ENCODE measurements around the gene LY6G6C.

The LY6G6C gene

GRCh38 chr6:31741815-31742214, 20.3 kb upstream of the LY6G6C start:
- no peak for DNase-seq (ENCODE audit: low read depth)

GRCh38 chr6:31740397-31741223, 19.1 kb upstream of the LY6G6C start:
- DNase-seq (ENCODE audit: low read depth): no peak

GRCh38 chr6:31739639-31740396, 18.3 kb upstream of the LY6G6C start, which contains the start of gene MSH5:
Gene MSH5, plus strand, starts transcription at chr6:31740005. Its CDS starts 462 bp downstream, at chr6:31740467.
- peak; percentile 99 for DNase-seq (ENCODE audit: low read depth)

GRCh38 chr6:31737991-31738979, 16.7 kb upstream of the LY6G6C start:
- peak; percentile 94 for DNase-seq (ENCODE audit: low read depth)

- no peak for DNase-seq (ENCODE audit: low read depth)
Observed at GRCh38 chr6:31737315-31737990, 15.9 kb upstream of the LY6G6C start.

- no peak for DNase-seq (ENCODE audit: low read depth)
Observed at GRCh38 chr6:31736768-31737314, 15.3 kb upstream of the LY6G6C start.

- DNase-seq (ENCODE audit: low read depth): peak; percentile 85
Observed at GRCh38 chr6:31736021-31736767, 14.6 kb upstream of the LY6G6C start, which contains the start of gene CLIC1. Gene CLIC1, minus strand, starts transcription at chr6:31736530. Its CDS starts 230 bp downstream, at chr6:31736300.

- peak; percentile 79 for DNase-seq (ENCODE audit: low read depth)
Observed at GRCh38 chr6:31734821-31735406, 13.4 kb upstream of the LY6G6C start.

GRCh38 chr6:31734247-31734820, 12.8 kb upstream of the LY6G6C start:
- DNase-seq (ENCODE audit: low read depth): no peak

- DNase-seq (ENCODE audit: low read depth): no peak
Observed at GRCh38 chr6:31733734-31734133, 12.2 kb upstream of the LY6G6C start.

- no peak for DNase-seq (ENCODE audit: low read depth)
Observed at GRCh38 chr6:31732029-31732428, 10.5 kb upstream of the LY6G6C start.

- DNase-seq (ENCODE audit: low read depth): no peak
Observed at GRCh38 chr6:31730631-31731086, 9.1 kb upstream of the LY6G6C start.

- DNase-seq (ENCODE audit: low read depth): peak; percentile 89
Observed at GRCh38 chr6:31729979-31730630, 8.6 kb upstream of the LY6G6C start.

- peak; percentile 90 for DNase-seq (ENCODE audit: low read depth)
Observed at GRCh38 chr6:31729515-31729978, 8.0 kb upstream of the LY6G6C start.

GRCh38 chr6:31728767-31729514, 7.4 kb upstream of the LY6G6C start, which contains the start of gene DDAH2:
Gene DDAH2, minus strand, starts transcription at chr6:31729299. Its CDS starts 138 bp downstream, at chr6:31729161.
- no peak for DNase-seq (ENCODE audit: low read depth)

GRCh38 chr6:31727717-31728671, 6.4 kb upstream of the LY6G6C start:
- DNase-seq (ENCODE audit: low read depth): no peak

Data from iris pigment epithelial cell (primary cell).